ENCODE data around the gene MVP.

Gene MVP

DNA sequence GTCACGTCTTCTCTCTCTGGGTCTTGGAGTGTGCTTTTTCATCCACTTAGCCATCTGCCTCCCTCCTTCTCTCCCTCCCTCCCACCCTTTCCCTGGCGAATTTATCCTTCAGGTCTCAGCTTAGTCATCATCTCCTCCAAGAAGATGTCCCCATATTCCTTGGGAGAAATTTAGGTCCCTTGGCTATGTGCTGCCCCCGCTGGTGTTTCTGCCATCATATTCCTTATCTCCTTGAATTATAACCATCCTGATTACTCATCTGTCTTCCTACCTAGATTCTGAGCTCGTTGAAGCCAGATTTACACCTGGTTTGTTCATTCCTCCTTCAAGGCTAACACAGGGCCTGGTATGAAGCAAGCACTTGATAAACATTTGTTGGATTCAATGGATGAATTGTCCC is 74.1 kb downstream of the MVP start:
- no peak for DNase-seq
- no peaks in the 10 kb centered on the region for H3K36me3 Mint-ChIP-seq (ENCODE audit: low read depth)
- no peak overlapping the region for H3K4me3 Mint-ChIP-seq
- TF ChIP-seq, protein P1, sequence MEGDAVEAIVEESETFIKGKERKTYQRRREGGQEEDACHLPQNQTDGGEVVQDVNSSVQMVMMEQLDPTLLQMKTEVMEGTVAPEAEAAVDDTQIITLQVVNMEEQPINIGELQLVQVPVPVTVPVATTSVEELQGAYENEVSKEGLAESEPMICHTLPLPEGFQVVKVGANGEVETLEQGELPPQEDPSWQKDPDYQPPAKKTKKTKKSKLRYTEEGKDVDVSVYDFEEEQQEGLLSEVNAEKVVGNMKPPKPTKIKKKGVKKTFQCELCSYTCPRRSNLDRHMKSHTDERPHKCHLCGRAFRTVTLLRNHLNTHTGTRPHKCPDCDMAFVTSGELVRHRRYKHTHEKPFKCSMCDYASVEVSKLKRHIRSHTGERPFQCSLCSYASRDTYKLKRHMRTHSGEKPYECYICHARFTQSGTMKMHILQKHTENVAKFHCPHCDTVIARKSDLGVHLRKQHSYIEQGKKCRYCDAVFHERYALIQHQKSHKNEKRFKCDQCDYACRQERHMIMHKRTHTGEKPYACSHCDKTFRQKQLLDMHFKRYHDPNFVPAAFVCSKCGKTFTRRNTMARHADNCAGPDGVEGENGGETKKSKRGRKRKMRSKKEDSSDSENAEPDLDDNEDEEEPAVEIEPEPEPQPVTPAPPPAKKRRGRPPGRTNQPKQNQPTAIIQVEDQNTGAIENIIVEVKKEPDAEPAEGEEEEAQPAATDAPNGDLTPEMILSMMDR (IDR thresholded peaks at IDR 0.05), result no peak
- no peaks in the 10 kb centered on the region for H3K9me3 Mint-ChIP-seq
- H3K27ac Mint-ChIP-seq, result no peak overlapping the region
- peaks cover 20% of the 10 kb centered on the region for H3K27me3 Mint-ChIP-seq (ENCODE audit: low read depth, poor library complexity)
- H3K4me1 Mint-ChIP-seq, result peaks cover 29% of the 10 kb centered on the region

DNA sequence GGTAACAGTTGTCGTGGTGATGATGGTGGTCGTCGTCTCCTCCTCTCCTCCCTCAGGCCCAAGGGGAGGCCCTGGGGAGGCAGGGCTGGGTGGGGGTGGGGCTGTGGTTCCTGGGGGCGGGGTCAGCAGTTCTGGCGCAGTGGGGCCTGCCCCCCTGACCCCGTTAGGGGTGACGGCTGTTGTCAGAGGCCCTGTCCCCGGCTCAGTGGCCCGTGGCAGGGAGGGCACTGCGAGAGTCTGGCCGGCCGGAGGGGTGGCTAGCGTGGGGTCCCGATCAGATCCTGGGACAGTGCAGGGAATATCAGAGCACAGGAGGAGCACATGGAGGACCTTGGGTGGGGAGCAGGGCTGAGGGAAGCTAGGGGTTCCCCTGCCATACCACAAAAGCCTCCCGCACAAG is 76.6 kb downstream of the MVP start:
- H3K4me1 Mint-ChIP-seq, result peaks cover 42% of the 10 kb centered on the region
- H3K27ac Mint-ChIP-seq, result no peak overlapping the region
- TF ChIP-seq, protein P1 (IDR thresholded peaks at IDR 0.05), result no peak
- no peaks in the 10 kb centered on the region for H3K36me3 Mint-ChIP-seq (ENCODE audit: low read depth)
- H3K9me3 Mint-ChIP-seq, result no peaks in the 10 kb centered on the region
- peaks cover 34% of the 10 kb centered on the region for H3K27me3 Mint-ChIP-seq (ENCODE audit: low read depth, poor library complexity)
- H3K4me3 Mint-ChIP-seq, result no peak overlapping the region
- DNase-seq, result no peak

DNA sequence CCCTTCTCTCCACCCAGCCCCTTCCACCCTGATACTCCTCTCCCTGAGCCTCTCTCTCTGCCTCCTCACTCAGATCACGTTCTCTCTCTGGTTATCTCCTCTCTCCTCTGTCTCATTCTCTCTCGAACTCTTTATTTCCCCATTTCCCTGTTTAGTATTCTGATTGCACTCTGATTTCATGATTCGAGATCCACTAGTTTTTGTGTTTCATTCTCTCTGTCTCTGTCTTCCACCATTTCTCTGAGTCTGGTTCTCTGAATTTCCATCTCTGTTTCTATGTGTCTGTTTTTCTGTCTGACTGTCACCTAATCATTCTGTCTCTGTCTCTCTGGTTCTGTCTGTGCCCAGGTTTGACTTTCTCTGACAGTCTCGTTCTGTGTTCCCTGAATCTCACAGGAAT is 77.1 kb downstream of the MVP start:
- Mint-ChIP-seq H3K27ac (peak overlapping the region; percentile 11), H3K36me3 (ENCODE audit: low read depth) (no peaks in the 10 kb centered on the region), H3K4me3 (no peak overlapping the region), H3K27me3 (ENCODE audit: low read depth, poor library complexity) (peaks cover 39% of the 10 kb centered on the region), H3K4me1 (peaks cover 46% of the 10 kb centered on the region), H3K9me3 (no peaks in the 10 kb centered on the region)
- TF ChIP-seq, protein P1 (IDR thresholded peaks at IDR 0.05), result no peak
- DNase-seq, result no peak

All from nephron progenitor cell (in vitro differentiated cells).